Cardiac septum (tissue), 1 donor: Measurements from ENCODE around the gene FAR2. TPM values are rescaled to one million over a fixed set of nuclear protein-coding genes. Genes with fewer than 3 reads are reported as not detected.
"Not testable (repeated sequence)": the region's sequence is repeated elsewhere in the genome, so short reads cannot be mapped to it uniquely, and the experiment has no call there.

Experiments
- DNase-seq: peaks from one replicate; pipeline ENCODE4 v3.0.0-alpha.2; 2020; ENCODE audit warnings: low spot score
- intact Hi-C: fragments of 100-400 bp; cut with DNase I; formaldehyde crosslinking; loops from one replicate; pipeline ENCODE4 v1.14.0; 2022
- total RNA-seq: library from RNA; stranded (reverse); fragmentation: NEBNext Ultra II Directional; extraction: Animal tissue kit (Norgen Biotek cat#: 25700); gene quantifications from one replicate; pipeline ENCODE4 v1.2.1, GENCODE V29; 2021
- donor health status: DM: no; HTN: no; CAD: no.

The FAR2 gene
- total RNA-seq, 1 donor from 2014 or later: 3.3 TPM

- intact Hi-C loops: no loop called here
- no peak for DNase-seq
These were observed 115.3 kb downstream of the FAR2 start for GRCh38 chr12:29264424-29264823.

- intact Hi-C loops: no loop called here
- no peak for DNase-seq
These were observed 120.8 kb downstream of the FAR2 start for GRCh38 chr12:29269706-29270408.

GRCh38 chr12:29270446-29270845 lies 121.4 kb downstream of the FAR2 start:
- DNase-seq: no peak
- intact Hi-C loops: no loop called here

- DNase-seq: no peak
- intact Hi-C loops: no loop called here
These were observed 124.2 kb downstream of the FAR2 start for GRCh38 chr12:29273178-29273843.

GRCh38 chr12:29275834-29276233 lies 126.8 kb downstream of the FAR2 start:
- DNase-seq: no peak
- intact Hi-C loops: no loop called here

- intact Hi-C loops: no loop called here
- no peak for DNase-seq
These were observed 128.2 kb downstream of the FAR2 start for GRCh38 chr12:29277231-29277630.

GRCh38 chr12:29278673-29279420 lies 129.8 kb downstream of the FAR2 start:
- intact Hi-C loops: no loop called here
- no peak for DNase-seq

- intact Hi-C loops: no loop called here
- no peak for DNase-seq
These were observed 132.4 kb downstream of the FAR2 start for GRCh38 chr12:29281371-29282005.

- no peak for DNase-seq
- intact Hi-C loops: no loop called here
These were observed 133.1 kb downstream of the FAR2 start for GRCh38 chr12:29282031-29282816.

- intact Hi-C loops: no loop called here
- no peak for DNase-seq
These were observed 135.1 kb downstream of the FAR2 start for GRCh38 chr12:29283969-29284700.

- intact Hi-C loops: no loop called here
- no peak for DNase-seq
These were observed 137.2 kb downstream of the FAR2 start for GRCh38 chr12:29286081-29286790.

- DNase-seq: no peak
These were observed 138.5 kb downstream of the FAR2 start for GRCh38 chr12:29287622-29288021.

GRCh38 chr12:29288031-29288430 lies 139.0 kb downstream of the FAR2 start:
- intact Hi-C loops: no loop called here
- DNase-seq: no peak

More at GRCh38 chr12:29287622-29288021, 138.5 kb downstream of the FAR2 start:
- intact Hi-C loops: no loop called here

- intact Hi-C loops, DNase-seq: not testable (repeated sequence)
These were observed 141.4 kb downstream of the FAR2 start for GRCh38 chr12:29290475-29290874.

GRCh38 chr12:29291226-29291625 lies 142.1 kb downstream of the FAR2 start:
- intact Hi-C loops: no loop called here
- DNase-seq: no peak

GRCh38 chr12:29299633-29300032 lies 150.6 kb downstream of the FAR2 start:
- DNase-seq: no peak
- intact Hi-C loops: no loop called here

GRCh38 chr12:29301114-29301513 lies 152.0 kb downstream of the FAR2 start:
- intact Hi-C loops: no loop called here
- DNase-seq: no peak

- intact Hi-C loops: no loop called here
- DNase-seq: no peak
These were observed 155.3 kb downstream of the FAR2 start for GRCh38 chr12:29304388-29304787.
